Lower leg skin (tissue), 3 donors: ENCODE measurements around the gene KCNE1.

Experiments
- CTCF ChIP-seq, 3 donors: fragments of 450-650 bp; IDR thresholded peaks; one replicate each; pipeline ENCODE4 v1.5.1; 2016; ENCODE audit warnings: antibody characterized with exemption in 3 of 3, mild to moderate bottlenecking in 3 of 3, moderate library complexity in 2 of 3
- POLR2A ChIP-seq, 2 donors: fragments of 450-650 bp; IDR thresholded peaks; one replicate each; pipeline ENCODE4 v1.6.1; 2016 to 2017; ENCODE audit warnings: antibody characterized with exemption in 2 of 2, mild to moderate bottlenecking in 1 of 2, moderate library complexity in 1 of 2

DNA sequence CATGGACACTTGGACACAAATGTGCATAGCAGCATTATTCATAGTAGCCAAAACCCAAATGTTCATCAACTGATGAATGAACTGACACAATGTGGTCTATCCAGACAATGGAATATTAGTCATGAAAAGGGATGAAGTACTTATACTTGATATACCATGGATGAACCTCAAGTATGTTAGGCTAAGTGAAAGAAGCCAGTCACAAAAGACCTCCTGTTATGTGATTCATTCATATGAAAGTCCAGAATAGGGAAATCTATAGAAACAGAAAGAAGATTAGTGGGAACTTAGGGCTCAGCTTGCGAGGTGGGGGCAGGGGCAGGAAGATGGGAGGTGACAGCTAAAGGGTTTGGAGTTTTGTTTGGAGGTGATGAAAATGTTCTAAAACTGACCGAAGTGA lies 7.4 kb downstream of the KCNE1 start:
- TF ChIP-seq CTCF (IDR thresholded peaks at IDR 0.05): no peak
- TF ChIP-seq POLR2A (IDR thresholded peaks at IDR 0.05): no peak
